Hematopoietic multipotent progenitor cell treated with erythropoietin and hydrocortisone succinate and interleukin-3 and kit ligand, for 15 days (in vitro differentiated cells): ENCODE results near the gene MRI1.
A peak's percentile ranks its signal among the peaks of the same experiment; 100 is the strongest.
"Not testable (repeated sequence)": the region's sequence is repeated elsewhere in the genome, so short reads cannot be mapped to it uniquely, and the experiment has no call there.

Experiments used
- DNase-seq: peaks from one replicate; pipeline ENCODE4 v3.0.0-alpha.2; 2015; ENCODE audit warnings: low spot score

MRI1 gene

GRCh38 chr19:13764101-13764807 is at the start of gene MRI1:
Gene MRI1 (plus strand): TSS chr19:13764522. CDS start chr19:13764589, 67 bp downstream.
- DNase-seq = peak; percentile 29

GRCh38 chr19:13717194-13717643 is 47.1 kb upstream of the MRI1 start:
- DNase-seq = peak; percentile 55

GRCh38 chr19:13718733-13719132 is 45.6 kb upstream of the MRI1 start:
- DNase-seq = no peak

GRCh38 chr19:13722146-13722545 is 42.2 kb upstream of the MRI1 start:
- DNase-seq = no peak

- no peak for DNase-seq
These were observed 41.1 kb upstream of the MRI1 start for GRCh38 chr19:13723206-13723605.

GRCh38 chr19:13726323-13726722 is 38.0 kb upstream of the MRI1 start:
- DNase-seq = no peak

- DNase-seq = no peak
These were observed 36.5 kb upstream of the MRI1 start for GRCh38 chr19:13727798-13728197.

GRCh38 chr19:13729859-13730258 is 34.5 kb upstream of the MRI1 start:
- peak; percentile 50 for DNase-seq

GRCh38 chr19:13731147-13731964 is 33.0 kb upstream of the MRI1 start:
- DNase-seq = peak; percentile 95

GRCh38 chr19:13732337-13732736 is 32.0 kb upstream of the MRI1 start:
- no peak for DNase-seq

GRCh38 chr19:13734751-13735150 is 29.6 kb upstream of the MRI1 start:
- DNase-seq = no peak

- DNase-seq = no peak
These were observed 26.2 kb upstream of the MRI1 start for GRCh38 chr19:13738073-13738472.

GRCh38 chr19:13741893-13742292 is 22.4 kb upstream of the MRI1 start:
- DNase-seq = no peak

GRCh38 chr19:13742756-13743155 is 21.6 kb upstream of the MRI1 start:
- DNase-seq = no peak

- DNase-seq = no peak
These were observed 20.1 kb upstream of the MRI1 start for GRCh38 chr19:13744174-13744573.

GRCh38 chr19:13747098-13747453 is 17.2 kb upstream of the MRI1 start:
- no peak for DNase-seq

- peak; percentile 25 for DNase-seq
These were observed 16.0 kb upstream of the MRI1 start for GRCh38 chr19:13748169-13748828.

GRCh38 chr19:13751436-13751835 is 12.9 kb upstream of the MRI1 start:
- DNase-seq = no peak

GRCh38 chr19:13753622-13754021 is 10.7 kb upstream of the MRI1 start:
- DNase-seq = not testable (repeated sequence)

GRCh38 chr19:13756210-13756609 is 8.1 kb upstream of the MRI1 start:
- no peak for DNase-seq

GRCh38 chr19:13757805-13758772 is 6.2 kb upstream of the MRI1 start:
- no peak for DNase-seq

- DNase-seq = no peak
These were observed 5.5 kb upstream of the MRI1 start for GRCh38 chr19:13758795-13759194.
